Loucy (cell line): ENCODE results near the gene DCUN1D5.

Source experiments
- CTCF ChIP-seq: fragments of 200-600 bp; sonication (generic); conservative IDR thresholded peaks from 2 replicates; pipeline ENCODE4 v1.5.1; 2014; ENCODE audit warnings: mild to moderate bottlenecking, antibody characterized with exemption, low read length
- EZH2phosphoT487 ChIP-seq: fragments of 200-600 bp; IDR thresholded peaks from 2 replicates; pipeline ENCODE4 v1.6.1; 2018; ENCODE audit warnings: antibody characterized with exemption, mild to moderate bottlenecking, moderate library complexity, borderline replicate concordance

- TF ChIP-seq CTCF (no peak), EZH2phosphoT487 (no peak)
Observed at GRCh38 chr11:103042161-103042560, 49.8 kb downstream of the DCUN1D5 start.
